A673 (cell line): ENCODE data around the gene PIK3R1.

Source experiments
- EZH2 ChIP-seq: fragments of 200-600 bp; sonication (generic); IDR thresholded peaks from 2 replicates; pipeline ENCODE4 v1.6.1; 2017; ENCODE audit warnings: borderline replicate concordance, low read depth, mild to moderate bottlenecking, mixed read lengths, antibody characterized with exemption, low read length; ENCODE audit not compliant: poor library complexity, severe bottlenecking
- TF ChIP-seq, protein P1 (sequence below): fragments of 300-800, 200-600 bp; sonication (generic); conservative IDR thresholded peaks from 2 replicates; pipeline ENCODE4 v1.5.1; 2017; ENCODE audit warnings: low read depth, mild to moderate bottlenecking, antibody characterized with exemption, low read length, moderate library complexity, mixed read lengths

DNA sequence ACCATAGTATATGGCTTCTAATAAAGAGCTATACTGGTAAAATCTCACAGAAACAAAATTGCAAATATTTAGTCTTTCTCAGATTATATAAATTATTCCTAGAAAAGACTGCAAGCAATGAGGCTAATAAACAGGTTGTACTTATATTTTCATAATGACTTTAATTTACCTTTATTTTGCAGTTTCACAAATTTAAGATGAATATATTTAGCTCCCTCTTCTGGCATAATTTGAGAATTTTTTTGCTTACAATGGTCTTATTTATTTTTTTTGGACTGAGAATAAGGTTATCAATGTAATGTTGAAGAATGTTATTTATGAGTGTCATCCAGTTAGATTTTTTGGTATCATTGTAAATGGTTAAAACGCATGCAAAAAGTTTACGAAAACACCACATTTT, 56.7 kb downstream of the PIK3R1 start:
- TF ChIP-seq, protein P1, sequence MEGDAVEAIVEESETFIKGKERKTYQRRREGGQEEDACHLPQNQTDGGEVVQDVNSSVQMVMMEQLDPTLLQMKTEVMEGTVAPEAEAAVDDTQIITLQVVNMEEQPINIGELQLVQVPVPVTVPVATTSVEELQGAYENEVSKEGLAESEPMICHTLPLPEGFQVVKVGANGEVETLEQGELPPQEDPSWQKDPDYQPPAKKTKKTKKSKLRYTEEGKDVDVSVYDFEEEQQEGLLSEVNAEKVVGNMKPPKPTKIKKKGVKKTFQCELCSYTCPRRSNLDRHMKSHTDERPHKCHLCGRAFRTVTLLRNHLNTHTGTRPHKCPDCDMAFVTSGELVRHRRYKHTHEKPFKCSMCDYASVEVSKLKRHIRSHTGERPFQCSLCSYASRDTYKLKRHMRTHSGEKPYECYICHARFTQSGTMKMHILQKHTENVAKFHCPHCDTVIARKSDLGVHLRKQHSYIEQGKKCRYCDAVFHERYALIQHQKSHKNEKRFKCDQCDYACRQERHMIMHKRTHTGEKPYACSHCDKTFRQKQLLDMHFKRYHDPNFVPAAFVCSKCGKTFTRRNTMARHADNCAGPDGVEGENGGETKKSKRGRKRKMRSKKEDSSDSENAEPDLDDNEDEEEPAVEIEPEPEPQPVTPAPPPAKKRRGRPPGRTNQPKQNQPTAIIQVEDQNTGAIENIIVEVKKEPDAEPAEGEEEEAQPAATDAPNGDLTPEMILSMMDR: peak; percentile 62
- no peak for TF ChIP-seq EZH2
